GM06990 (cell line): ENCODE measurements around the gene CCDC7.
"Not testable (repeated sequence)": the region's sequence is repeated elsewhere in the genome, so short reads cannot be mapped to it uniquely, and the experiment has no call there.

Source experiments
- DNase-seq: peaks from one replicate; pipeline ENCODE4 v3.0.0-alpha.2; 2011; ENCODE audit not compliant: insufficient read length; ENCODE audit errors: extremely low read depth
- H3K27me3 ChIP-seq: replicated peaks from 2 replicates; pipeline ENCODE4 v1.6.0; 2011; ENCODE audit warnings: low read length; ENCODE audit not compliant: control insufficient read depth, insufficient read depth
- H3K36me3 ChIP-seq: 2 replicates; pipeline ENCODE4 v1.5.1; 2011; ENCODE audit warnings: low read length; ENCODE audit not compliant: control insufficient read depth, insufficient read depth
- H3K4me3 ChIP-seq: replicated peaks from 2 replicates; pipeline ENCODE4 v1.5.1; 2011; ENCODE audit warnings: low read depth, mild to moderate bottlenecking, control low read depth, low read length
- TF ChIP-seq, protein P1 (sequence below): IDR thresholded peaks from 2 replicates; pipeline ENCODE4 v1.5.1; 2011; ENCODE audit warnings: low read length, control low read depth, mild to moderate bottlenecking, inconsistent platforms; ENCODE audit not compliant: insufficient read depth, poor library complexity, severe bottlenecking

Gene CCDC7

DNA sequence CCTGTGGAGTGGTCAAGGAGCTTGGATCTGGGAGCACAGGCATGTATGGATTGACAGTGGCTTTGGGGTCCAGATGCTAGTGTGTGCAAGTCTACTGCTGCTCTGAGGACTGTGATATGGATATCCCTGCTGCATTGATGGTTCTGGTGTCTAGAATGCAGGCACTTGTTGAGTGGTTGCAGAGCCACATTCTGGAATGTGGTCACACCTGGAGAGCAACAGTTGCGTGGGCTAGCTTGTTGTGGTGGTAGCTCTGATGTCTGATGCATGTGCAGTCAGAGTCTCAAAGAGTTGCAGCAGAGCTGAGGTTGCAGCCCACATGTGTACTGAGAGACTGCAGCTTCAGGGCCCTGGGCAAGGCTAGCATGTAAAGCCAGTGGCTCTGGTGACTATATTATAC lies 43.2 kb downstream of the CCDC7 start:
- no peak for DNase-seq
- TF ChIP-seq, protein P1, sequence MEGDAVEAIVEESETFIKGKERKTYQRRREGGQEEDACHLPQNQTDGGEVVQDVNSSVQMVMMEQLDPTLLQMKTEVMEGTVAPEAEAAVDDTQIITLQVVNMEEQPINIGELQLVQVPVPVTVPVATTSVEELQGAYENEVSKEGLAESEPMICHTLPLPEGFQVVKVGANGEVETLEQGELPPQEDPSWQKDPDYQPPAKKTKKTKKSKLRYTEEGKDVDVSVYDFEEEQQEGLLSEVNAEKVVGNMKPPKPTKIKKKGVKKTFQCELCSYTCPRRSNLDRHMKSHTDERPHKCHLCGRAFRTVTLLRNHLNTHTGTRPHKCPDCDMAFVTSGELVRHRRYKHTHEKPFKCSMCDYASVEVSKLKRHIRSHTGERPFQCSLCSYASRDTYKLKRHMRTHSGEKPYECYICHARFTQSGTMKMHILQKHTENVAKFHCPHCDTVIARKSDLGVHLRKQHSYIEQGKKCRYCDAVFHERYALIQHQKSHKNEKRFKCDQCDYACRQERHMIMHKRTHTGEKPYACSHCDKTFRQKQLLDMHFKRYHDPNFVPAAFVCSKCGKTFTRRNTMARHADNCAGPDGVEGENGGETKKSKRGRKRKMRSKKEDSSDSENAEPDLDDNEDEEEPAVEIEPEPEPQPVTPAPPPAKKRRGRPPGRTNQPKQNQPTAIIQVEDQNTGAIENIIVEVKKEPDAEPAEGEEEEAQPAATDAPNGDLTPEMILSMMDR = no peak
- no peak overlapping the region for H3K4me3 ChIP-seq
- peaks cover 2% of the 10 kb centered on the region; the same call in 1 of the 2 replicates for H3K36me3 ChIP-seq
- no peaks in the 10 kb centered on the region for H3K27me3 ChIP-seq

DNA sequence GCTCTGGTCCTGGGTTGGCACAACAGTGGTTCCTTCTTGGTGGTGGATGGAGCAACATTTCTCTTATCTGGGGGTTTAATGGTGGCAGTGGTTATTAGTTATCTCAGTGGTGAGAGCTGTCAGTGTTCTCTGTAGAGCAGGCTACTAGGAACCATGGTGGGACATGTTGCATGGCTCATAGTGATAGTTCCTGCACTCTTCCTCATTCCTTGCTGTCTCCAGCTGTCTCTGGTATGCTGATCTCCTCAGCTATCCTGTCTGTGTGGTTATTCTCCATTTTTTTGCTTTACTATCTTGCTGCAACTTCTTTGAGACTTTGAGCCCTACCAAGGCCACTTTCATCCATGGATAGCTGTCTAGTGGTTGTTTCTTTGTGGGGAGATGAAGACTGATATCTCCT lies 44.0 kb downstream of the CCDC7 start:
- Histone ChIP-seq H3K4me3 (no peak overlapping the region), H3K36me3 (peaks cover 2% of the 10 kb centered on the region; the same call in 1 of the 2 replicates), H3K27me3 (no peaks in the 10 kb centered on the region)
- no peak for DNase-seq
- TF ChIP-seq, protein P1 = no peak

DNA sequence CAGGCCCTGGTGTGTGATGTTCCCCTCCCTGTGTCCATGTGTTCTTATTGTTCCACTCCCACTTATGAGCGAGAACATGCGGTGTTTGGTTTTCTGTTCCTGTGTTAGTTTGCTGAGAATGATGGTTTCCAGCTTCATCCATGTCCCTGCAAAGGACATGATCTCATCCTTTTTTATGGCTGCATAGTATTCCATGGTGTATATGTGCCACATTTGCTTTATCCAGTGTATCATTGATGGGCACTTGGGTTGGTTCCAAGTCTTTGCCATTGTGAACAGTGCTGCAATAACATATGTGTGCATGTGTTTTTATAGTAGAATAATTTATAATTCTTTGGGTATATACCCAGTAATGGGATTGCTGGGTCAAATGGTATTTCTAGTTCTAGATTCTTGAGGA lies 48.6 kb downstream of the CCDC7 start:
- not testable (repeated sequence) for H3K27me3 ChIP-seq, DNase-seq, H3K4me3 ChIP-seq

DNA sequence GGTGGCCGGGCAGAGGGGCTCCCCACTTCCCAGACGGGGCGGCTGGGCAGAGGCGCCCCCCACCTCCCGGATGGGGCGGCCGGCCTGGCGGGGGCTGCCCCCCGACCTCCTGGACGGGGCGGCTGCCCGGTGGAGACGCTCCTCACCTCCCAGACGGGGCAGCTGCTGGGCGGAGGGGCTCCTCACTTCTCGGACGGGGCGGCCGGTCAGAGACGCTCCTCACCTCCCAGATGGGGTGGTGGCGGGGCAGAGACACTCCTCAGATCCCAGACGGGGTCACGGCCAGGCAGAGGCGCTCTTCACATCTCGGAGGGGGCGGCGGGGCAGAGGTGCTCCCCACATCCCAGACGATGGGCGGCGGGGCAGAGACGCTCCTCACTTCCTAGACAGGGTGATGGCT lies 54.2 kb downstream of the CCDC7 start:
- not testable (repeated sequence) for H3K27me3 ChIP-seq, DNase-seq, H3K4me3 ChIP-seq, H3K36me3 ChIP-seq

More for the DNA sequence above, 48.6 kb downstream of the CCDC7 start:
- H3K36me3 ChIP-seq = not testable (repeated sequence)

DNA sequence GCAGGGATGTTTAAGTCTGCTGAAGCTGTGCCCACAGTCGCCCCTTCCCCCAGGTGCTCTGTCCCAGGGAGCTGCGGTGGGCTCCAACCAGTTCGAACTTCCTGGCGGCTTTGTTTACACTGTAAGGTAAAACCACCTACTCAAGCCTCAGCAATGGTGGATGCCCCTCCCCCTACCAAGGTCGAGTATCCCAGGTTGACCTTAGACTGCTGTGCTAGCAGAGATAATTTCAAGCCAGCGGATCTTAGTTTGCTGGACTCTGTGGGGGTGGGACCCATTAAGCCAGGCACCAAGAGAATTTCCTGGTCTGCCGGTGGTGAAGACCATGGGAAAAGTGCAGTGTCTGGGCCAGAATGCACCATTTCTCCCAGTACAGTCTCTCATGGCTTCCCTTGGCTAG lies 56.0 kb downstream of the CCDC7 start:
- no peak overlapping the region for H3K4me3 ChIP-seq
- DNase-seq = no peak
- TF ChIP-seq, protein P1 = no peak
- no peaks in the 10 kb centered on the region for H3K27me3 ChIP-seq
- no peaks in the 10 kb centered on the region for H3K36me3 ChIP-seq

DNA sequence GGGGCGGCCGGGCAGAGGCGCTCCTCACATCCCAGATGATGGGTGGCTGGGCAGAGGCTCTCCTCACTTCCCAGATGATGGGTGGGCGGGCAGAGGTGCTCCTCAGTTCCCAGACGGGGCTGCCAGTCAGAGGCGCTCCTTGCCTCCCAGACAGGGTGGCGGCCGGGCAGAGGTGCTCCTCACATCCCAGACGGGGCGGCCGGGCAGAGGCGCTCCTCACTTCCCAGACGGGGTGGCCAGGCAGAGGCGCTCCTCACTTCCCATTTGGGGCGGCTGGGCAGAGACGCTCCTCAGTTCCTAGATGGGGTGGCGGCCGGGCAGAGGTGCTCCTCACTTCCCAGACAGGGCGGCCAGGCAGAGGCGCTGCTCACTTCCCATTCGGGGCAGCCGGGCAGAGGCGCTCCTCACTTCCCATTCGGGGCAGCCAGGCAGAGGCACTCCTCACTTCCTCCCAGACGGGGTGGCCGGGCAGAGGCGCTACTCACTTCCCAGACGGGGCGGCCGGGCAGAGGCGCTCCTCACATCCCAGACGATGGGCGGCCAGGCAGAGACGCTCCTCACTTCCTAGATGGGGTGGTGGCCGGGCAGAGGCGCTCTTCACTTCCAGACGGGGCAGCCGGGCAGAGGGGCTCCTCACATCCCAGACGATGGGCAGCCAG lies 60.0 kb downstream of the CCDC7 start:
- not testable (repeated sequence) for H3K36me3 ChIP-seq, H3K4me3 ChIP-seq, H3K27me3 ChIP-seq, DNase-seq

DNA sequence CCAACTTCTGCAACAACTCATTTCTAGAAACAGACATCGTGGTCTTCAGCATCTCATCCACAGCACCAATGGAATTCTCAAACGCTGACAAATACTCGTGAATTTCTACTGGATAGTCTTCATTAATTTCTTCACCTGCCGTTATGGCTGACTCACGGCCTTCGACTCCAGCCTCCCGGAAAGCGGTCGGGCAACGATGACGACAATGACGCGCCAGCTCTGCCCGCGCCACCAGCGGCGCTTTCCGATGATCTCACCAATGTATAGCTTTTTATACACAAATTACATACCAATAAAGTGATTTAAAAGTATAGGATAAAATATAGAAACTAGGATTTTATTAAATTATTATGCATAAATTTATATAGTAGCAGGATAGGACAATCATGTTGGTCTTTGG lies 65.7 kb downstream of the CCDC7 start:
- no peak for DNase-seq
- Histone ChIP-seq H3K4me3 (no peak overlapping the region), H3K27me3 (no peaks in the 10 kb centered on the region), H3K36me3 (no peaks in the 10 kb centered on the region)
- TF ChIP-seq, protein P1 = no peak
